GM03348 (cell line): ENCODE results near the gene SH2D1A.
"Not testable (repeated sequence)": the region's sequence is repeated elsewhere in the genome, so short reads cannot be mapped to it uniquely, and the experiment has no call there.

ENCODE experiments used
- DNase-seq: peaks from one replicate; pipeline ENCODE4 v3.0.0; 2012; ENCODE audit warnings: low spot score

SH2D1A gene

GRCh38 chrX:124354648-124355047 is 8.3 kb downstream of the SH2D1A start:
- no peak for DNase-seq

GRCh38 chrX:124358800-124359383 is 12.5 kb downstream of the SH2D1A start:
- no peak for DNase-seq

GRCh38 chrX:124362072-124362471 is 15.7 kb downstream of the SH2D1A start:
- DNase-seq, result no peak

- DNase-seq, result no peak
Observed at GRCh38 chrX:124362761-124363160, 16.4 kb downstream of the SH2D1A start.

GRCh38 chrX:124369722-124370121 is 23.4 kb downstream of the SH2D1A start:
- DNase-seq, result no peak

- DNase-seq, result no peak
Observed at GRCh38 chrX:124373348-124373747, 27.0 kb downstream of the SH2D1A start.

GRCh38 chrX:124378643-124379042 is 32.3 kb downstream of the SH2D1A start:
- no peak for DNase-seq

GRCh38 chrX:124383354-124383753 is 37.0 kb downstream of the SH2D1A start:
- DNase-seq, result peak; percentile 3

- no peak for DNase-seq
Observed at GRCh38 chrX:124386401-124386800, 40.0 kb downstream of the SH2D1A start.

- DNase-seq, result peak; percentile 21
Observed at GRCh38 chrX:124388562-124388961, 42.2 kb downstream of the SH2D1A start.

- no peak for DNase-seq
Observed at GRCh38 chrX:124392794-124393193, 46.4 kb downstream of the SH2D1A start.

- no peak for DNase-seq
Observed at GRCh38 chrX:124393238-124393637, 46.9 kb downstream of the SH2D1A start.

- DNase-seq, result no peak
Observed at GRCh38 chrX:124393659-124394058, 47.3 kb downstream of the SH2D1A start.

- DNase-seq, result no peak
Observed at GRCh38 chrX:124395145-124395880, 49.0 kb downstream of the SH2D1A start.

GRCh38 chrX:124401696-124402095 is 55.3 kb downstream of the SH2D1A start:
- DNase-seq, result no peak

GRCh38 chrX:124405868-124406267 is 59.5 kb downstream of the SH2D1A start:
- no peak for DNase-seq

GRCh38 chrX:124406294-124407014 is 60.1 kb downstream of the SH2D1A start:
- DNase-seq, result peak; percentile 75

- no peak for DNase-seq
Observed at GRCh38 chrX:124407226-124407625, 60.9 kb downstream of the SH2D1A start.

- DNase-seq, result not testable (repeated sequence)
Observed at GRCh38 chrX:124408380-124408779, 62.0 kb downstream of the SH2D1A start.

- no peak for DNase-seq
Observed at GRCh38 chrX:124413244-124413643, 66.9 kb downstream of the SH2D1A start.

GRCh38 chrX:124414281-124414680 is 67.9 kb downstream of the SH2D1A start:
- no peak for DNase-seq

GRCh38 chrX:124415115-124415800 is 68.9 kb downstream of the SH2D1A start:
- no peak for DNase-seq
